Erythroblast (primary cell): ENCODE data around the gene LY6G6C.

ENCODE experiments used
- GATA1 ChIP-seq: IDR thresholded peaks from 2 replicates; pipeline ENCODE4 v1.6.1; 2011; ENCODE audit warnings: low read depth, mild to moderate bottlenecking, control low read depth, low read length, moderate library complexity
- POLR2A ChIP-seq: IDR thresholded peaks from 2 replicates; pipeline ENCODE4 v1.6.1; 2011; ENCODE audit warnings: mild to moderate bottlenecking, low read length

- TF ChIP-seq POLR2A = no peak
- no peak for TF ChIP-seq GATA1
These were observed 42.7 kb upstream of the LY6G6C start for GRCh38 chr6:31764198-31764597.
